IPS-15b (cell line): ENCODE data around the gene CERCAM.
"Not testable (repeated sequence)": the region's sequence is repeated elsewhere in the genome, so short reads cannot be mapped to it uniquely, and the experiment has no call there.

Experiments used
- H3K27me3 ChIP-seq: one replicate; pipeline ENCODE4 v1.6.1; 2013; ENCODE audit warnings: low read length; ENCODE audit not compliant: control insufficient read depth, insufficient read depth
- H3K36me3 ChIP-seq: one replicate; pipeline ENCODE4 v1.6.1; 2013; ENCODE audit warnings: low read length; ENCODE audit not compliant: control insufficient read depth, insufficient read depth
- H3K4me1 ChIP-seq: one replicate; pipeline ENCODE4 v1.6.1; 2013; ENCODE audit warnings: mild to moderate bottlenecking, low read length; ENCODE audit not compliant: control insufficient read depth, insufficient read depth
- H3K4me3 ChIP-seq: one replicate; pipeline ENCODE4 v1.5.1; 2013; ENCODE audit warnings: low read depth, low read length
- H3K9ac ChIP-seq: one replicate; pipeline ENCODE4 v1.6.1; 2013; ENCODE audit warnings: low read depth, mild to moderate bottlenecking, low read length
- H3K9me3 ChIP-seq: one replicate; pipeline ENCODE4 v1.6.1; 2013; ENCODE audit warnings: mild to moderate bottlenecking, low read length; ENCODE audit not compliant: control insufficient read depth, insufficient read depth

Gene CERCAM

GRCh38 chr9:128411364-128412119, 9.1 kb upstream of the CERCAM start:
- Histone ChIP-seq H3K4me3 (peak overlapping the region; percentile 13), H3K27me3 (peaks cover 87% of the 10 kb centered on the region), H3K36me3 (no peaks in the 10 kb centered on the region), H3K4me1 (peaks cover 21% of the 10 kb centered on the region), H3K9ac (no peak overlapping the region), H3K9me3 (no peaks in the 10 kb centered on the region)

GRCh38 chr9:128412120-128412790, 8.4 kb upstream of the CERCAM start:
- Histone ChIP-seq H3K9me3 (no peaks in the 10 kb centered on the region), H3K4me3 (peak overlapping the region; percentile 13), H3K27me3 (peaks cover 83% of the 10 kb centered on the region), H3K4me1 (peaks cover 19% of the 10 kb centered on the region), H3K36me3 (no peaks in the 10 kb centered on the region), H3K9ac (no peak overlapping the region)

DNA sequence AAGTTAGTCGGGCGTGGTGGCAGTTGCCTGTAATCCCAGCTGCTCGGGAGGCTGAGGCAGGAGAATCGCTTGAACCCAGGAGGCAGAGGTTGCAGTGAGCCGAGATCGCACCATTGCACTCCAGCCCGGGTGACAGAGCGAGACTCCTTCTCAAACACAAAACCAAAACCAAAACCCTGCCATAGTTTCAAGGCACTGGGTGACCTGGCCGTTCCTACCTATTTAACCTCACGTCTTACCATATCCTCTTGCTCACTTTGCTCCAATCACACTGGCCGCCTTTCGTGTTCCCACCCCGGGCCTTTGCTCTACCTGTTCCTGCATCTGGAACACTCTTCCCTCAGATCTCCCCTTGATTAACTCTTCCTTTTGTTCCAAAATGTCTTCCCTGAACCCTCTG, 6.9 kb upstream of the CERCAM start:
- not testable (repeated sequence) for H3K9me3 ChIP-seq, H3K9ac ChIP-seq, H3K4me3 ChIP-seq, H3K36me3 ChIP-seq
- H3K27me3 ChIP-seq: peaks cover 82% of the 10 kb centered on the region
- peaks cover 11% of the 10 kb centered on the region for H3K4me1 ChIP-seq

- H3K9me3 ChIP-seq: no peaks in the 10 kb centered on the region
- no peak overlapping the region for H3K4me3 ChIP-seq
- H3K9ac ChIP-seq: no peak overlapping the region
- no peaks in the 10 kb centered on the region for H3K36me3 ChIP-seq
- H3K27me3 ChIP-seq: peaks cover 83% of the 10 kb centered on the region
- peaks cover 10% of the 10 kb centered on the region for H3K4me1 ChIP-seq
These were observed 6.2 kb upstream of the CERCAM start for GRCh38 chr9:128414461-128414860.

- Histone ChIP-seq H3K27me3 (peaks cover 82% of the 10 kb centered on the region), H3K4me3 (no peak overlapping the region), H3K36me3 (no peaks in the 10 kb centered on the region), H3K9me3 (no peaks in the 10 kb centered on the region), H3K9ac (no peak overlapping the region), H3K4me1 (peaks cover 6% of the 10 kb centered on the region)
These were observed 5.4 kb upstream of the CERCAM start for GRCh38 chr9:128415281-128415680.

DNA sequence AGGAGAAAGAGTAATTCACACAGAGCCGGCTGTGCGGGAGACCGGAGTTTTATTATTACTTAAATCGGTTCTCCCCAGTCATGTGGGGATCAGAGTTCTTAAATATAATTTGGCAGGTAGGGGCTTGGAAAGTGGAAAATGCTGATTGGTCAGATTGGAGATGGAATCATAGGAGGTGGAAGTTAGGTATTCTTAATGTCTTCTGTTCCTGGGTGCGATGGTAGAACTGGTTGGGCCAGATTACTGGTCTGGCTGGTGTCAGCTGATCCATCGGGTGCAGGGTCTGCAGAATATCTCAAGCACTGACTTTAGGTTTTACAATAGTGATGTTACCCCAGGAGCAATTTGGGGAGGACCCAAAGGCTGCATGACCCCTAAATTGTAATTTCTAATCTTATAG, 4.6 kb upstream of the CERCAM start:
- peaks cover 6% of the 10 kb centered on the region for H3K4me1 ChIP-seq
- H3K36me3 ChIP-seq: no peaks in the 10 kb centered on the region
- H3K9ac ChIP-seq: no peak overlapping the region
- H3K9me3 ChIP-seq: no peaks in the 10 kb centered on the region
- no peak overlapping the region for H3K4me3 ChIP-seq
- peaks cover 74% of the 10 kb centered on the region for H3K27me3 ChIP-seq

DNA sequence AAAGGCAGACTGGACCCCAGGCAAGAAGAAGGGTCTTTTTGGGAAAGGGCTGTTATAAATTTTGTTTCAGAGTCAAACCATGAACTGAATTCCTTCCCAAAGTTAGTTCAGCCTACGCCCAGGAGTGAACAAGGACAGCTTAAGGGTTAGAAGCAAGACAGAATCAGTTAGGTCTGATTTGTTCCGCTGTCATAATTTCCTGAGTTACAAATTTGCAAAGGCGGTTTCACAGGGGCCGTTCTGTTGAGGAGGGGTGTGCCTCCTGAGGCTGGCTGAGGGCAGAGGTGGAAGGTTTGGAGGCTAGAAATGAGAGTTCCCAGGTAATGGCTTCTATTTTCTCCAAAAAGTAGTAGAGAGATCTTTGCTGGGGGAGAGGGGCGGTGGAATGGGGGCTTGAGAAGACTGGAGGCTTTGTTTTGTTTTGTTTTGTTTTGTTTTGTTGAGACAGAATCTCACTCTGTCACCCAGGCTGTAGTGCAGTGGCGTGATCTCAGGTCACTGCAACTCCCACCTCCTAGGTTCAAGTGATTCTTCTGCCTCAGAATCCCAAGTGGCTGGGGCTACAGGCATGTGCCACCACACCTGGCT, 4.1 kb upstream of the CERCAM start:
- Histone ChIP-seq H3K9me3 (no peaks in the 10 kb centered on the region), H3K4me3 (no peak overlapping the region), H3K36me3 (no peaks in the 10 kb centered on the region), H3K4me1 (peaks cover 6% of the 10 kb centered on the region), H3K27me3 (peaks cover 74% of the 10 kb centered on the region), H3K9ac (no peak overlapping the region)

GRCh38 chr9:128419061-128419925, 1.4 kb upstream of the CERCAM start:
- Histone ChIP-seq H3K27me3 (peaks cover 67% of the 10 kb centered on the region), H3K4me3 (peak overlapping the region; percentile 37), H3K9me3 (no peaks in the 10 kb centered on the region), H3K4me1 (peaks cover 5% of the 10 kb centered on the region), H3K36me3 (no peaks in the 10 kb centered on the region), H3K9ac (no peak overlapping the region)

- no peaks in the 10 kb centered on the region for H3K9me3 ChIP-seq
- H3K4me1 ChIP-seq: peaks cover 5% of the 10 kb centered on the region
- peak overlapping the region; percentile 68 for H3K4me3 ChIP-seq
- H3K9ac ChIP-seq: no peak overlapping the region
- peaks cover 58% of the 10 kb centered on the region for H3K27me3 ChIP-seq
- no peaks in the 10 kb centered on the region for H3K36me3 ChIP-seq
These were observed 502 bp upstream of the CERCAM start for GRCh38 chr9:128420060-128420650.

DNA sequence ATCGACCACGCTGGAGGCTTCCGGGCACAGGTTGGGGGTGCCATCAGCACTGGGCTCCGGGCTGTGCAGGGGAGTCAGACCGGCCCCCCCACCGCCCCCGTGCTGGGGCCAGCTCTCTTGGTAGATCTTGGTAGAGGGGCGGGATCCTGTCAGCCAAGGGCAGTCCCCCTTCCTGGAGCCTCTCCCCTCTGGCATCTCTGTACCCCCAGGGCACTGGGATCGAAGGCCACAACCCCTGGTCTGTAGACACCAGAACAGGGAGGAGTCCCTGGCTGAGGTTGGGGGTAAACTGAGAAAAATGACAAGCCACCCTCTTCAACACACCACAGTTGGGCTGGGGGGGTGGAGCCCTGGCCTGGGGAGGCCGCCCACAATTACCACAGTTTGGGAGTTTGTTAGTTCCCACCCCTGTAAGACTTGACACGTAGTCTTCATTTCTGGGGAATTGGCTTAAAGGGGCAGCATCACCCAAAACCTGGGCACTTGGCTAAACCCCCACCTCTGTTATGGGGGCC, 882 bp downstream of the CERCAM start:
- Histone ChIP-seq H3K9ac (no peak overlapping the region), H3K27me3 (peaks cover 48% of the 10 kb centered on the region), H3K36me3 (no peaks in the 10 kb centered on the region), H3K9me3 (no peaks in the 10 kb centered on the region), H3K4me3 (peak overlapping the region; percentile 68), H3K4me1 (peaks cover 2% of the 10 kb centered on the region)
